Stimulated activated CD8-positive, alpha-beta memory T cell treated with anti-CD3 and anti-CD28 coated beads, Interleukin-2, amount 100 ng/mL, for 48 hours (primary cell): ENCODE measurements around the gene DLG2.

Source experiments
- DNase-seq, 2 donors: peaks; one replicate each; pipeline ENCODE4 v3.0.0-alpha.2; 2020; ENCODE audit warnings: low read depth in 2 of 2

Gene DLG2

DNA sequence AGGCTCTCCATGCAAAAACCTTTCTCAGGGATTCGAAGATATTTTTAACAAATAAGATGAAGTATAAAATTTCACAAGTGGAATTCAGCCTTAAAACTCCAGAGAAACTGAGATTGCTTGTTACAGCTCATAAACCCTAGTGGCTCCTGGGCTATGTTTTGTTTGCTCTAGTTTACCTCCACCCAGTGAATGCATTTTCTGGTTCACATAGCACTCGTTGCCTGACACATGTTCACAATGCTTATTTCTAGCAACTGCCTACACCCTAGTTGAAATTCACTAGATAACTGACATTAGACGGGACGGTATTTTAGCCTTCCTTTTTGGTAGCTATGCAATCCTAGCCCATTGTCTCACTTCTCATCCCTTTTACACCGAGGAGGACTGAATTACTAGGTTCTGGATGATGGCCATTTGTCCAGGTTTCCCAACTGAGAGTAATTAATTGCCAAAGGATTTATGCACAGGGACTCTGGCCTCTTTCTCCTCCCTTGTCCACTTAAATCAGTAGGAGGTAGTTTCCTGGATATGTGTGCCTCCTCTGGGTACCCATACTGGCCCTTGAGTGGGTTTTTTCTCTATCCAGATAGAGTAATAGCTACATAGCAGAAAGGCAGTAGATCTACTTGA lies 951.6 kb downstream of the DLG2 start:
- no peak for DNase-seq

DNA sequence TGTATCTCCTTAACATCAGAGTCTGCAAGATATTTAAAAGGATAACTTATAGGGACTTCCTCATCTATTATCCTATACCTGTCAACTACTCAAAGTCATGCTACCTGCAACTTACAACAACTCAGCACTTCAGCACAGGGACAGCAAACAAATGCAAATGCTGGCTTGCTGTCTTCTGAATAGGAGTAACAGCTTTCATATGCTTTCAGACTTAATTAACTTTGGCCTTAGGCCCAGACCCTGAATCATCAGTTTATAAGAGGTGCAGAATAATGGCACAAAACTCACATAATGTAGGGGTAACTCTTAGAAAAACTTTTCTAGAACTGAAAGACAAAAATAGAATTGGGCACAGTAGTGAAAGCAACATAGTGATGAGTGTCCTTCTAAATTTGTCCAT lies 953.4 kb downstream of the DLG2 start:
- DNase-seq: no peak

GRCh38 chr11:84671325-84671999 lies 955.7 kb downstream of the DLG2 start:
- DNase-seq: no peak

DNA sequence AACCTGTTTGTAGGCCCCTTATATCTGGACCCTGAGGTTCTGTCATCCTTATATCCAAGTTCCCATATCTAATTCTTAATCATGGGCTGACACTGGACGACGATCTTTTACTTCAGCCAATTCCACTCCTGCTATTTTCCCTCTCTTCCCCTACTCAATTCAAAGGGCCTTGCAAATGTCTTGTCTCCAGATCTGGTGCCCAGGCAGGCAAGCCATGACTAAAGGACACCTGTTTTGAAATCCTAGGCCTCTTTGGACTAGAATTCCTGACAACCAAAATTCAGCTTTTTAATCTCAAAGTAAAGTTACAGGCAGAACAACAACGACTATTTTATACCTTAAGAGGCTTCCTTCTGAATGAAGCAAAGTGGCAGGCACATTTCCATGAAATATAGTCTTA lies 963.4 kb downstream of the DLG2 start:
- no peak for DNase-seq

DNA sequence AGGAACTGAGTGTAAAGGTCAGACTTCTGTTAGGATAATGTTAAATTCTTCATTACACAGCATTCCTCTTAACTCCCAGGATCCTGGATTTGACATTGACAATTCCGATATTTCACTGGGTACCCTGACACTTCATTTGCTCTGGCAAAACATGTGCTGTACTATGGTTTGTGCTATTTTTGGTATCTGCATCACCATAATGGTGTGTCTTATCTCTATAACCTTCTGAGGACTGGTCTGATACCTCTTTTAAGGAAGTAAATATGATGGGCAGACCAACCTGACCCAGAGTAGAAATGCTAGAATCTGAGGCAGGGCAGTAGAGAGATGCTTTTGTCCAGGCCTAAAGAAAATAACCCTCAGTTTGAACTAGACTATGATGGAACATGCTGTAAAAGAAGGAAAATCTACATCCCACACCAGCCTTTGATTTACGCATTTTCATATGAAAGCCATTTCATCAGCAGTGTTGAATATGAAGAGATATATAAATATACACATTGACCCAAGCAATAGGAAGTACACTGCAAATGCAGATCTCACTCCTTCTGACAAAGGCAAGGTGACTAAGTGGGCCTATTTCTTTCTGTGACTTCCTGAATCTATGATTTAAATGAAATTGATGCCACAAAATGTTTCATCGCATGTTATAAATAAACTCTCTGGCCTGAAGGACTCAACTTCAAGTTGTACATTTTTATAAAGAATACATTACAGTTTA lies 966.7 kb downstream of the DLG2 start:
- no peak for DNase-seq

DNA sequence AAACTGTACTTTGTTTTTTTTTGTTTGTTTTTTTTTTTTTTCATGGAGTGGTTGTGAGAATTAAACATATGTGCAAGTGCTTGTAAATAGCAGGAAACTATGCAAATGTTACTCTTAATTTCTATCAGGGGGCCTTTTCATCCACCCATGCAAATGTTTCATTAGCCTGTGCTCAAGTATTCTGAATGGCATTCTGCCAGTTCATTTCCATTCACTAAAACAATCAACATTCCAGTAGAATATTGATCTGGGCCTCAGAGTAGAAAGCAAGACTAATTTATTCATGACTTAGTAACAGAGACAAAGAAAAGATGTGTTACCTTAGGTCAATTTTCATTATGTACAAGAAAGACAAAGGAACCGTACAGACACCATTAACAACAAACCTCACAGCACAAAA lies 971.4 kb downstream of the DLG2 start:
- DNase-seq: no peak

- no peak for DNase-seq
These were observed 978.7 kb downstream of the DLG2 start for GRCh38 chr11:84648471-84648870.

DNA sequence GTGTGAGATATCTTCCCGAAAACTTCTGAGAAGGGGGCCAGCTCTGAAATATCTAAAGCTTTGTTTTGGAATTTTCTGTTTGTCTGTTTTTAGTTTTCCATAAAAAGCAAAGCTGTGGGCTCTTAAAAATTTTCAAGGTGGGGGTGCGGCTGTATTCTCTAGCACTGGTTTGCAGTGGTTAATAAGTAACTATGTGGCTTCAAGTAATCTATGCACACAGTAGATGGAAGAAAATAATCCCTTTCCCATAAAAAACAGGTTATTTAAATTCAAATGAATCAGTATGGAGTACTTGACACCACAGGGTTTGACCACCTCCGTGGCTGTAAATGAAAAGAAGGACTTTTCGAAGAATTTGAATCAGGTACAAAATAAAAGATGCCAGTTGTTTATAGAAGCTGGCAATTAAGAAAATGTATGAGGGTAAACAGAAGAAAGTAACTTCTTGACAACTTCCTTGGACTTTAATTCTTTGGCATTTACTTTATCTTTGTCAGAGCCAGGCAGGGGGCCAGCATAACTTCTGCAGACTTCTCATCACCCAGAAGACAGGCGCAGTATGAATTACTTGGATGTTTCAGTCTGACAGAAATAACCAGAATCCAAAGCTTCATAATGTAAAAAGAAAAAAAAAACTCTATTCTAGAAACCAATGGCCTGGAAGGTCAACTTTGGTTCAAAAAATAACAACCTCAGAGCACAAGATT lies 981.0 kb downstream of the DLG2 start:
- no peak for DNase-seq

DNA sequence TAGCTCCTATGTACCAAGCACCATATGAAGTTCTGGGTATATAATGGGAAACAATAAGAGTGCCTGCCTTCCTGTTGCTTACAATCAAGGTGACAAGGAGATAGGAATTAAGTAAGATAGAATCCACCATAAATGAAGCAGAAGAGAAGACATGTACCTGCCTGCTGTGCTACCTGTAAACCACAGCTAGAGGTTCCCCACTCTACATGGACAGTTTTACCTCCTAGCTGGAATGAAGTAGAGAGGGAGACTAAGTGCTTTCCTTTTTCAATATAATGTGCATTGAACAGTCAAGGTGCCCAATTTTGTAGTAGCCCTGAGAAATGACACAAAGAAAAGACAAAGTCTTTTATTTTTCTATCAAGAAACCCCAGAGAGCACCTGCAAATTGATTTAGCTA lies 984.6 kb downstream of the DLG2 start:
- no peak for DNase-seq

GRCh38 chr11:84634309-84634708 lies 992.8 kb downstream of the DLG2 start:
- no peak for DNase-seq

DNA sequence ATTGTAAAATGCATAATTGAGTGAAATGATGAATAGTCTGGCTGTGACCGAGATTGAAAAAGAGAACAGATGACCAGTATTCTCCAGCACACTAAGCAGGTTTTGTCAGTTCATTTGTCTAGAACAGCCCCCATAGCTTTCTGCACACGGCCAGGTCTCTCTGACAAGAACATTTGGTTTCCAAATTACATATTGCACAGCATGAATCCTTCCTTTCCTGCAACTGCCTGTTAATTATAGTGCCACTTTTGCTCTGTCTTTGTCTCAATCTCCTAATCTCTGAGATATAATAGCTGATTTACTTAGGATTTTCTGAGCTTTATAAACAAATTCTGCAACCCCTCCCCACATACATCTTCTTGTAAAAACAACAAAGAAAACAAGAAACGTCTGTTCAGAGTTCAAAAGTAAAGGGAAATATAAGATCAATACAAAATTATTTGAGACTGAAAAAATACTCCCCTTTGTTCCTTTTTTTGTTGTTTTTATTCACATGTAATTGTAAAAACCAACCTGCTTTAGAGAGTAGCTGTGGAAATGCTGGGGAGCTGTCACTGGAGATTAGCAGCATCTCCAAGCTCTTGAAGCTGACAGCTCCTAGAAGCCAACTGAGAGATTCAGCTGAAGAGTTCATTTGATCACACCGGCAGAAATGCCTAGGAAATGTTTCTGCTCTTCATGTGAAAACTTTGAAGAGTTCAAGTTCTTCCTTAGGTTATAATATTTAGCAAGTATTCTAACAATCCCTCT lies 998.1 kb downstream of the DLG2 start:
- no peak for DNase-seq

DNA sequence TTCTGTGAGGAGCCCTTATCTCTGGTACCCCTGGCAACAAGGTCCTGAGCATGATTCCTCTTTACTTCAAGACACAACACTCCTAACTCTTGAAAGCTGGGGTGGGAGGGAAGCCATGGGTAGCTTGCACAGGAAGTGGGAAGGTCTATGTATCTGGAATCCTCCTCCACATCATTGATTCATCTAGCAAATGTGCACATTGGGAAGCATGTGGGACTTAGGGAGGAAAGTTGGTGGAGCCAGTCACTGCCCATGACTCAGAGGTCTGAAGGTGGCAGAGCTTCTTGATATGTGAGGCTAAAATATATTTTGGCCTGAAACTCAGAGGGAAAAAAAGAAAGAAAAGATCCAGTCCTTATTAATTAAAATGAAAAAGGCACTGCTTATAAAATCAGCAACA lies 1000.9 kb downstream of the DLG2 start:
- no peak for DNase-seq

DNA sequence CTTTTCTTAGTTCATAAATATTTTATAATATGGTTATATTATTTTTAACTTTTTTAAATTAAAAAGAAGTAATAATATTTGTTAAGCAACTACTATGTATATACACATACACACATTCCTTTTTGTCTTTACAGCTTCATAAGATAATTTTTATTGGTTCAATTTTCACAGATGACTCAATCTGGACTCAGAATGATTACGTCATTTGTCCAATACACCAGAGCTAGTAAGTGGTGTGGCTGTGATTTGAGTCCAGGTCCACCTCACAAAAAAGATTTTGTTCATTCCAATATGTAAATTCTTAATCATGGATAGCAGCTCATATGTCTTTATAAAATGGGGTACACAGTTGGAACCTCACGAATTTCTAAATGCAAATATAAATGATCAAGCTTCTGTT lies 1014.5 kb downstream of the DLG2 start:
- DNase-seq: no peak

GRCh38 chr11:84608837-84609196 lies 1018.3 kb downstream of the DLG2 start:
- DNase-seq: no peak

- DNase-seq: no peak
These were observed 1018.9 kb downstream of the DLG2 start for GRCh38 chr11:84607975-84608836.

GRCh38 chr11:84594602-84595001 lies 1032.5 kb downstream of the DLG2 start:
- no peak for DNase-seq

- DNase-seq: no peak
These were observed 1037.0 kb downstream of the DLG2 start for GRCh38 chr11:84590106-84590505.

GRCh38 chr11:84588131-84588829 lies 1038.9 kb downstream of the DLG2 start:
- DNase-seq: no peak

DNA sequence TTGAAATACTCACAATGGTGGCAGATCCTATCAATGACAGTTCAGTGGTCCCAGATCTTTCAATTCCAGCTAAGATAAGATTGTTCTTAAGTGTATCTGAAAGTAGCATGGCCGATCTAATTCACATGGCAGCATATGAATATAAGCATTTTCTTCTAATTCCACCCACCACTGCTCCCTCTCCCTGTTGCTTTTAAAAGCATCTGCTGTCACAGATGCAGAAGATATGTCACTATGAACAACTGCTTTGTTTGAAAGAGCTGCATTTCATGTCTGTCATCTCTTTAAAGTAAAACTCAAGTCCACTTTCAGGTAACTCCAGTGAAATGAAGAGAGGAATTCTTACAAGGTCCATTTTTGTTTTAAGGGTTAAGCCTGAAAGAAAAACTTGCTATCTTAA lies 1044.0 kb downstream of the DLG2 start:
- no peak for DNase-seq

- no peak for DNase-seq
These were observed 1046.1 kb downstream of the DLG2 start for GRCh38 chr11:84581083-84581482.
